HG02759 (cell line): ENCODE data around the gene SLAMF6.
A peak's percentile ranks its signal among the peaks of the same experiment; 100 is the strongest.

Experiments used
- ATAC-seq: cut with Tn5 transposase; IDR thresholded peaks from one replicate; pipeline ENCODE4 v1.9.1; 2021; ENCODE audit warnings: mild to moderate bottlenecking, moderate library complexity; ENCODE audit not compliant: unreplicated experiment

The SLAMF6 gene

DNA sequence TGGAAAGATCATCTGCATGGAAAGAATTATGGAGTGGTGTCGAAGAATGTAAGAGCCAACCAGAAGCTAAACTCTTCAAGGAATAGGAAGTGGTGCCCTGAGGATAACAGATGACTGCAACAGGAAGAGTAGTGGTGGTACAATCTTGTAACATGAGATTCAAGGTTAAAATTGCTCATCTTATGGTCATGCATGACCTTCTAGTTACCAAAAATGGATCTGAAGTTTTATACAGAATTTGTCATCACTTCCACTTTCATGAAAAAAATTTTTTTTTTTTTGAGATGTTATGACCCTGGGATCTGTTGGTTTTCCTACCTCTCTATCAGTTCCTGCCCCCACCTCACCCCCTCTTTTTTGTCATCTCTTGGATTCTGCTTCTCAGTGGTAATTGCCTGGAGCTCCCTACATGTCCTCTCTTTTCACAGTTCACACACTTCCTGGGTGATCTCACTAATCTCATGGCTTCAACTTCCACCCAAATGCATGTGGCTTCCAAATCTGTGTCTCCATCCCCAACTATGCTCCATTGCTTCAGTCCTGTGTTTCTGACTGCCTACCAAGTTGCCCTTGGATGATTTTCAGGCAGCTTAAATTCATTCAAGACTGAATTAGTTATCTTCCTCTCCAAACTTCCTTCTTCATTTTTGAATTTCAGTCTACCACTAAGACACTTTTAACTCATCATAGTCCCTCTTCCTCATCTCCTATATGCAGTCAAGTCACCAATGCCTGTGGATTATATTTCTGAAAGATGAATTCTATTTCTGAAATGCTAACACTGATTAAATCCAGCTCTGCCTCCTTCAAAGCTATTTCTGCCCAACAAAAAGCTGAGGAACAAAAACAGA is 48.4 kb downstream of the SLAMF6 start:
- no peak for ATAC-seq

DNA sequence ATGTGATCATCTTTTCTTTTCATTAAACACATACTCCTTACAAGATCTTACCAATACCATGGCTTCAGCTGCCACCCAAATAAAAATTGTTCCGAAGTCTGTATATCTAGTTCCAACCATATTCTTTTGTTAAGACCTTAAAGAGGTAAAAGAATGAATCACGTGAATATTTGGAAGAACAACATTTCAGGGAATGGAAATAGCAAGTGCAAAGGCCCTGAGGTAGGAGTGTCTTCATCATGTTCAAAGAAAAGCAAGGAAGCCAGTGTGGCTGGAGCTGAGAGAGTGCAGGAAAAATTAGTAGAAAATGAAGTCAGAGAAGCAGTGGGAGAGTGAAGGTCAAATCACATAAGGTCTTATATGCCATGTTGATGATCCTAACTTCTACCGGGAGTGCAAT is 50.9 kb downstream of the SLAMF6 start:
- no peak for ATAC-seq

DNA sequence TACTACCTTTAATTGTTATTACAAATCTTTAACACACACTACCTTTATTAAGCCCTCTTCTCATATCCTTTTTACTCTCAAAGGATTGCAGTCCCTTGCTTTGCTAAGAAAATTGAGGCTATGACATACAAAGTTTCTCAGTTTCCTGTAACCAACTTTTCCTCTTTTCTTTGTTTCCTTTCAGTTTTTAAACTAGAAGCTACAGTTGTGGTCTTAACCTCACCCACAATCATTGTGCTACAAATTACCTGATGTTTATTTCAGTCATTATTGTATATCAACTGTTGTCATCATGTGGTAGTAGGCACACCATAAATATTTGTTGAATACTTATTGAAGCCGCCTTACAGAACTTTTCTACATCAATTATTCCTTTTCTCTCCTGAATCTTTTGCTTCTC is 51.8 kb downstream of the SLAMF6 start:
- no peak for ATAC-seq

DNA sequence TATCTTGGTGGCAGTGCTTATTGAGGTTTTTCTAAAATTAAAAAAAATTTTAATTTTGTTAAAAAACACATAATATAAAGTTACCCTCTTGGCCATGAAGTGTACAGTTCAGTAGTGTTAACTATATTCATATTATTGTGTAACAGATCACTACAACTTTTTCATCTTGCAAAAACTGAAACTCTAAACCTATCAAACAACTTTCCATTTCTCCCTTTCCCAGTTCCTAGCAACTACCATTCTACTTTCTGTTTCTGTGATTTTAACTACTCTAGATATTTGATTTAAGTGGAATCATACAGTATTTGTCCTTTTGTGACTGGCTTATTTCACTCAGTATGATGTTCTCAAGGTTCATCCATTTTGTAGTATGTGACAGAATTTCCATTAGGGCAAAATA is 55.5 kb downstream of the SLAMF6 start:
- ATAC-seq, result no peak

DNA sequence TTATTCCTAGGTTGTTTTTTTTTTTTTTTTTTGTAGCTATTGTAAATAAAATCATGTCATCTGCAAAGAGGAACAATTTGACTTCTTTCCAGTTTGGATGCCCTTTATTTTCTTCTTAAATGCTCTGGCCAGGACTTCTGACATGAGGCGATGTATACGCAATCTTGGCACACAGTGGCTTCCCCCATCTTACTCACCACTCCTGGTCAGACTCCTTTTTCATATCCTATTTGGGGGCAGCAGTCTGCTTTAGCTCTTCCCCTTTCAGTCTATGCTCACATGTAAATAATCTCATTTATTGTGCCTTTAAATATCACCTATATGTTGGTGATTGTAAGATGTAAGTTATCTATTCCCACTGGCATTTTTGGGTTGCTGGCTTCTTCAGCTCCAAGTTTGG is 56.1 kb downstream of the SLAMF6 start:
- no peak for ATAC-seq

DNA sequence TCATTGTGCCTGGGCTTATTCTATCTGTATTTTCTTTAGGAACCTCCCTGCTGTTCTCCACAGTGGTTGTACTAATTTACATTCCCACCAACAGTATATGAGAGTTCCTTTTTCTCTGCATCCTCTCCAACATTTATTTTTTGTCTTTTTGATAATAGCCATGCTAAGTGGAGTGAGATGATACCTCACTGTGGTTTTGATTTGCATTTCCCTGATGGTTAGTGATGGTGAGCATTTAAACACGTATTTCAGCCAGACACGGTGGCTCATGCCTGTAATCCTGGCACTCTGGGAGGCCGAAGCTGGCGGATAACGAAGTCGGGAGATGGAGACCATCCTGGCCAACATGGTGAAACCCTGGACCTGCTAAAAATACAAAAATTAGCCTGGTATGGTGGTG is 57.9 kb downstream of the SLAMF6 start:
- ATAC-seq, result no peak

DNA sequence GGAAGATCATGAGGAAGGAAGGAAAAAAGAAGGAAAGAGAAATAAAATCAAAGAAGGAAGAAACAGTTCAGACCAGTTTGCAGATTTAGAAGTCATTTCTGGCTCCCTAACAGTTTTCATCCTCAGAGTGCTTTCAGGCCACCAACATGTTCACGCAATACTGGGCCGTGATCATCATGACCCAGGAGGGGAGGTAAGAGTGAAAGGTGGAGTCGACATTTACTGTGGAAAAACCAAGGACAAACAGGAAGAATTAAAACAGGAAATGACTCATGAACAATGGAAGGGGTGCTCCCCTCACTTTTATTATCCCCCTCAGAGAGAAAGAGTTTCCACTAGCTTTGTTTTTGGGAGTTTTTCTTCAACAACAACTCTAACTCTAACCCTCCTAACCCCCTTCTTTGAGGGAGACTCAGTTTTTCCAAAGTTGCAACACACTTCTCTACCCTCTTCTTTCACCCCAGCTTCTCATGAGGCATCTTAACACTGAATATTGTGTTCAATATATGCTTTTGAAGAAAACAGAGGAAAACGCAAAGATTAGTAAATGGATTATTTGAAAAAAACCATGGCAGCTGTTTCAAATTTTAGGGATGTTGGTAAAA is 62.3 kb downstream of the SLAMF6 start:
- no peak for ATAC-seq

DNA sequence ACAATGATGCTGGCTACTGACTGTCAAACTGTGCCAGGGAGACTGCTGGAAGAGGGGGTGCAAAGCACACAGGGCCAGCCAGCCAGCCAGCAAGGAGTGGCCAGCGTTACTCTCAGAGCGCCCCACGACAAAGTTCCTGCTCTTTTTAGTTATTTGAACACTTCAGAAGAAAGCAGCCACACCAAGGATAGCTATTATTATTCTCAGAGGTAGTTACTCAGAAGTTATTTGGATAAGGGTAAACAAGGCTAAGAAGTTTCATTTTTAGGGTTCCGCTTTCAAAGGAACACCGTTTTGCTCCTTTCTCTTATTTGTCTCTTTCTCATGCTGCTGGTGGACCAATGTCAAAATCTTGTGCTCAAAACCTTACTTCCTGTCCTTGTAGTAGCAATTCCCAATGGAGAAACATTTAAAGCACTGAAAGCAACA is 62.8 kb downstream of the SLAMF6 start:
- no peak for ATAC-seq

DNA sequence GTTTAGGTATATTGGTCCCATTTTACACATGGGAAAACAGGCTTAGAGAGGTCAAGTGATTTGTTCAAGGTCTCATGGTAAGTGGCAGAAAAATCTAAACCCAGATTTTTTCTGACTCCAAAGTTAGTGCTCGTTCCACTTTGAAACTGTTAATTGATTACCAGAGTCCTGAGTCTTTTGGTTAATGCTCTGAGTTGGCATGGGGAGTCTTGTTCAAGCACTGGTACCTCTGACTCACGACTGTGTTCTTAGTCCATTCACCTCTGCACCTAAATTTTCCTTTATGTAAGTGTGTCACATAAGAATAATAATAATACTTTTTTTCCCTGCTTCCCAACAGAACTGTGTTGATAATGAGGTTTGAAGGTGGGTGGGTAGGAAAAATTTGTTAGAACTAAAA is 63.4 kb downstream of the SLAMF6 start:
- ATAC-seq, result no peak

DNA sequence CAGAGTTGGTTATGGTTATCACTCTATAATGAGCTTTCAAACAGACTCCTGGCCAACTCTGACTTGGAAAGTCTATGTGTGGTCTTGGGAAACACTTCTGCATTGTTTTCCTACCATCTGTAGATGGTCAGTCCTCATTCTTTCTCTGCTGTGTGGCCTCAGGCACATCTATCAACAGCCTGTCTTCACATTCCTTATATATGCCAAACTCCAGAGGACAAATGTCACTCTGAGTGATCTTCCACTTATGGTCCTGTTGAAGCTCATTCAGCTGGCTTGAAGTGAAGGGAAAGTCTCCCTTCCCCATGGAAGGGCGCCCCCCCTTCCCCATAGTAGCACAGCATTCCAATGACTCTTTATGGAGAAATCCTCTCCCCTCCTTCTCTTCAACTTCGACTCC is 64.0 kb downstream of the SLAMF6 start:
- ATAC-seq, result no peak

DNA sequence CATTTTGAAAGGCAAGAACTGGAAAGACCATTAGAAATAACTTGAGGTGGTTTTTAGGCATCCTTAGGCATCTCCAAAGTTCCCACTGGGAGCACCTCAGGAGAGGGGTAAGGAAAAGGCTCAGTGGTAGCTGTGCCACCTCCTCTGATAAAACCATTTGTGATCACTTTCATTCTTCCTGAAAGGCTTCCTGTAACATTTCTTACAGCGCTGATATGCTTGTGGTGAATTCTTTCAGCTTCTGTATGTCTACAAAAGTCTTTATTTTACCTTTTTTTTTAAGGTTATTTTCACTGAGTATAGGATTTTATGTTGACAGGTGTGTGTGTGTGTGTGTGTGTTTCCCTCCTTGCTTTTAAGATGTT is 67.9 kb downstream of the SLAMF6 start:
- ATAC-seq, result no peak

DNA sequence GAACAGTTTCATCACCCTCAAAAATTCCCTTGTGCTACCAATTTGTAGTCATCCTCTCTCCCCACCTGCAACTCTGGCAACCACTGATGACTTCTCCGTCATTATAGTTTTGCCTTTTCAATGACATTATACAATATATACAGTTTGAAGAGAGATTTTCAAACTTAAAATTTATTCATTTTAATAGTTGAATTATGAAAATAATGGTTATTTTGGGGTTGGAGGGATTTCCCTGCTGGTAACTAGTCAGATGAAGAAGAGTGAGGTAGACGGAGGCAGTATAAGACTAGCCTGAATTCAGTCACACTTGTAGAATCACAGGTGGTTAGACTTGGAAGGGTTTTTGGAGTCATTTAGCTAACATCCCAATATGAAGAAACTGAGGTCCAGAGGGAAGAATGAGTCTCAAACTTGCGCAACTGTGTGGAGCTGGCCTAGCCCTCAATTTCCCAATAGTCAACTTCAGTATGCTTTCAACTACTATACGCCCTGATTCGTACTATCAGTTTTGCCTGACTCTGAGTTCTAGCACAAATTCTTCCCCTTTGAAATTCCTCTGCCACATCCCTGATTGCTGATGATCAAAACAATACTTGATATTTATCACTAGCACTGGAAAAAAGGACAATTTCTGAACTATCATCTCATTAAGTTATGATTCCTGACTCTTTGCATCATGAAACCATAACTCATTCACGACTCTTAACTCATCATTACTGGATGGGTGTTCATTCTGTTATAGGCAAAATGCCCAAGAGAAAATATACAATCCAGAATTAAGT is 68.5 kb downstream of the SLAMF6 start:
- ATAC-seq, result no peak

DNA sequence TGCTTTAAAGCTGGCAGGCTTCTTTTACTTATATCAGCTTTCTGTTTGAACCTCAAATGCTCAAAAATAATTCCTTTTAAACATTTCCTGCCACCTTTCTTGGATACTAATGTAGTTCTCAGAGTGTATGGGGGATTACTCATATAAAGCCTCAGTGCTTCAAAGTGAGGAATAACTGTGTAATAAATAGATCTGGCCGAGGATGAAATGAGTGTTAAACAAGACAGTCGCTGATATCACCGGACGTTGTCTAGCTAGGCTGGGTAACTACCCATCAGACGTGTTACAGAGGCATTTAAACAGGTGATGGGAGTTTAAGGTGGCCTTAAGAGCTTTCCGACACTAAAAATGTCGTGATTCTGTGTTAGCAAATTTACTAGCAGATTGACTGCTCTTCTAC is 69.6 kb downstream of the SLAMF6 start:
- ATAC-seq, result peak; percentile 68

DNA sequence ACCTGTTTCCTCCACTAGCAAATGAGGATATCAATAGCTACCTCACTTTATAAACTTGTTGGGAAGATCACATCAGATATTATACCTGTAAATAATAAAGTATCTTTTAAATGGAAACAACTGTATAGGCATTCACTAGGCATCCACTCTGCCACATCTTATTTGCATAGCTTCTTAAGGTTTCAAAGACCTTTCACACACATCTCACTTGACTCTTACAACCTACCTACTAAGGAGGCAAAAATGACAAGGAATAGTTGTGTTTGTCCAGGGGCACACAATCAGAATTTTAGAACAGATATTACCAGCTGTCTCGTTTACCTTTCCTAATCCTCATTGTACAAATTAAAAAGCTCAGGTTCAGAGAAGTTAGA is 71.2 kb downstream of the SLAMF6 start:
- peak; percentile 15 for ATAC-seq

DNA sequence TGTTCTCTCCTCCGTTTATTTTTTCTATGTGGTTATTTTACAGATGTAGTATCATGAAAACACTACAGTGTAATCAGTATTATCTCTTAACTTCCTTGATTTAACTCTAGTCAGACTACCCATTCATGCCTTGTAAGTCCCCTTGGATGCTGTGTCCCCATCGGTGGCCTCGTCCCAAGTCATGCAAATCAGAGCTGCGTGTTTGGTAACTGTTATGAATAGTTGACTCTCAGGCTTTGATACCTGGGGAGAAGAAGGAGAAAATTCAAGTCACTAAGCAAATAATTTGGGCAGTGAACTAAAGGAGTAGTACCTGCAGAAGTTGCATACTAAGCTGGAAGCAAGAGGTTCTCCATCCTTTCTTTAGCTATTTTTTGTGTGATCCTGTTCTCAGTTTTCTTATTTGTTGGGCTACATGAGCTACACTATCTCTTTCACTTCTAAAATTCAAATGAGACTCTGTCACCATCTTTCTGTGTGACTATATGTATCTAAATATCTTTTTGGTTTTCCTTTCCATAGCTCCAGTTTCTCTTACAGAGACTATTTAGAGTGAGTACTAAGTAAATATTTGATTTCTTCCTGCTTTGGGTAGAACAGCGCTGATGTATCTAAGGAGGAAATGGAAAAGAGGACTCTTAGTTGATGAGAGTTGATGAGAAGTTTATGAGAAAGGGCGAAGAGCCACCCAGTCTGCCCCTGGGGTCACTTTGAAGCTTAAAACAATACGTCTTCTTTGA is 71.8 kb downstream of the SLAMF6 start:
- peak; percentile 37 for ATAC-seq

DNA sequence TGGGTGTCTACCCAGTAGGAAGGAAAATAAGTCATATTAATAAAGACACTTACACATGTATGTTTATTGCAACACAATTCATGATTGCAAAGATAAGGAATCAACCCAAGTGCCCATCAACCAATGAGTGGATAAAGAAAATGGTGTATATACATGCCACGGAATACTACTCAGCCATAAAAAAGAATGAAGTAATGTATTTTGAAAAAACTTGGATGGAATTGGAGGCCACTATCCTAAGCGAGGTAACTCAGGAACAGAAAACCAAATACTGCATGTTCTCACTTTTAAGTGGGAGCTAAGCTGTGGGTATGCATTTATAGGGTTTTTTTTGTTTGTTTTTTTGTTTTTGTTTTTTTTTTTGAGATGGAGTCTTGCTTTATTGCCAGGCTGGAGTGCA is 73.6 kb downstream of the SLAMF6 start:
- ATAC-seq, result no peak

DNA sequence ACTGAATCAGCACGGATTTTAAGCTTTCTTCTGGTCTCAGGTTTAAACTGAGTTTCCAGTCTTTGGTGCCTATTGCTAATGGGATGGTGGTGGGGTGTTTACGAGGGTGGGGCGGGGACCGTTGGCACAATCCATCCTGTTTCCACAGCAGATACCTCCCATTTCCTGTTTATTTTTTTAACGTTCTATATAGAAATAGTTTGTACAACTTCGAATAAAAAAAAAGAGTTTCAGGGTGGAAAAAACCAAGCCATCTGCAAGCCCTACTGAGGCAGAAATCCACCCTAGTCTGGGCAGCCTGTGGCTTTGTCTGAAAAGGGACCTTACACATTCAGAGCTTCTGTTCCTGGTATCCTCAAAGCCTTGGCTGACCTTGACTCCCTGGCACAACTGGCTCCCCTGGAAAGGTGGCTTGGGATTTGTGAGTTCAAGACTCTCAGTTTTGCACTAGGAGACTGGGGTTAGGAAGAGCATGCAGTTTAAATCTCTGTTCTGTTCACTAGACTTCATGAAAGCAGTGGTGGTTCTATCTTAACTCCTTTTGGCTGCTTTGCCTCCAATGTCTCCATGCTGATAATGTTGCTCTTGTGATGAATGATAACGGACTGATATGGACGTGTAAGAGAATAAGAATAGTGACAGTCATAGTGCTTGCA is 76.0 kb downstream of the SLAMF6 start:
- no peak for ATAC-seq

DNA sequence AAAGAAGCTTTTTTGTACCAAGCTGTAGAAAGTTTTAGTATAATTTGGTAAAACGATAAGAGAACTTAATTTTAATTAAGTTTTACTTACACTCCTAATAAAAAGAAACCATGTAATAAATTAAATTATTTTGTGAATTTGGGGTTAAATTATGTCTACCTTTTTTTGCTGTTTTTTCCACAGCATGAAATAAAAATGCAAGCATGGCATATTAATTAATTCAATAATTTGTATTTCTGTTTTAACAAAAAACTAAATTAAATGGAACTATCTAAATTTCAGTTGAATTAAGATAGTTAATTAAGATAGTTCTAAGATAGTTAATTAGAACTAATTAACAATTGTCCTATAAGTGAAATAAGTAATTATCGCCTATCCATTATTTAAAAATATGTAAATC is 83.3 kb downstream of the SLAMF6 start:
- no peak for ATAC-seq

DNA sequence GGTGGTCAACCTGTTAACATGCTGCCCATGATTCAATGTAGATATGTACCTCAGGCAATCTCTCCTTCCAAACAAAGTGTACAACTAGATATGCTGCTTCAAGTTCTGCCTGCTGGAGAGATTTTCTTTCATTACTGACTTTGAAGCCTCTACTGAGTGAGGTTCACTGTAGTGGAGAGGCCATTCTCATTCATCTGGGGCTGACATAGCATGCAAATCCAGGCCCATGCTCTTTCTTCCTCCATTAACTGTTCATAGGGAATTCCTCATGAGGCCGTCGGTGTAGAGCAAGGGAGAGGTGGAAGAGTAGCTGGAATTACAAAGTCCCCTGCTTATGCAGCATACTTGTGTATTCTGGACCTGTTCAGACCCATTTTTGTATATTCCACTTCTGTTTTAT is 84.1 kb downstream of the SLAMF6 start:
- ATAC-seq, result no peak

DNA sequence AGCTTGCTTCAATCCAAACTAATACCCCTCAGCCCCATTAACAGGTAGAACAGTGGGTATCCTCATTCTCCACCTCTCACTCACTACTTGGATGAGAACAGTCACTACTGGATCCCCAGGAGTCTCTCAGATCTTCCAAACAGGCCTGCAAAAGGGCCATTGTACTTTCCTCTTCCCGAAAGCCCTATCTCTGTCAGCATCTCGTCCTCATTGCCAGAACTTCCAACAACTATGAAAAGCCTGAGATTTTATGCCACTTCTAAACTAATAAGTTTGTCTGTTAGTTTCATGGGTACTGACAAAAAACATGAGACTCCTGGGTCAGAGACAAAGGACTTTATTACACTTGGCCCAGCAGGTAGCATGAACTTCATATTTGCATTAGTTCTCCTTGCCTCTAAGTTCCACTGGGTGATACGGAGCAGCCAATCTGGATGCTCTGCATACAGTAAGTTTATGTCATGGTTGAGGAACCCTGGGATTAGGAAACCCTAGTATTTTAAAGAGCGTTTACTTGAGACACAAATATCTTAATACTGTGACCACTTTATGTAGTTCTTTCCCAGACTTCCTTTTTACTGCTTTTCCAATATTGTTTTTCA is 84.6 kb downstream of the SLAMF6 start:
- no peak for ATAC-seq
